A549 (cell line): ENCODE measurements around the gene PDE3A.

Experiments
- CTCF ChIP-seq: fragments of >200 bp; sonication (Bioruptor Twin); formaldehyde crosslinking; IDR thresholded peaks from 3 replicates; pipeline ENCODE4 v1.5.1; 2016
- ELK1 ChIP-seq: fragments of 150-350 bp; IDR thresholded peaks from 2 replicates; pipeline ENCODE4 v1.6.1; 2014; ENCODE audit warnings: low read depth, mild to moderate bottlenecking, low read length
- EP300 ChIP-seq, 2 experiments: fragments of >200 bp; sonication (Bioruptor Twin); formaldehyde crosslinking; IDR thresholded peaks; 2 replicates in 1 of 2; 3 replicates in 1 of 2; pipeline ENCODE4 v1.6.1; 2016 to 2017
- HES2 ChIP-seq: fragments of >200 bp; sonication (Bioruptor Twin); formaldehyde crosslinking; IDR thresholded peaks from 2 replicates; pipeline ENCODE4 v1.6.1; 2016
- MAFK ChIP-seq: fragments of 450-650 bp; IDR thresholded peaks from 2 replicates; pipeline ENCODE4 v1.6.1; 2014; ENCODE audit not compliant: partially characterized antibody
- MAX ChIP-seq: IDR thresholded peaks from 2 replicates; pipeline ENCODE4 v1.6.1; 2012
- POLR2A ChIP-seq: IDR thresholded peaks from 2 replicates; pipeline ENCODE4 v1.6.1; 2012; ENCODE audit warnings: mild to moderate bottlenecking, low read length
- RFX5 ChIP-seq: fragments of 450-650 bp; IDR thresholded peaks from 2 replicates; pipeline ENCODE4 v1.7.1; 2014; ENCODE audit warnings: antibody characterized with exemption, mild to moderate bottlenecking, moderate library complexity
- SMC3 ChIP-seq: fragments of >200 bp; sonication (Bioruptor Twin); formaldehyde crosslinking; IDR thresholded peaks from 3 replicates; pipeline ENCODE4 v1.6.1; 2018; ENCODE audit warnings: inconsistent platforms
- SREBF2 ChIP-seq: fragments of 450-650 bp; IDR thresholded peaks from 2 replicates; pipeline ENCODE4 v1.6.1; 2014; ENCODE audit warnings: mild to moderate bottlenecking, moderate library complexity
- USF2 ChIP-seq: fragments of 450-650 bp; IDR thresholded peaks from 2 replicates; pipeline ENCODE4 v1.6.1; 2014; ENCODE audit warnings: antibody characterized with exemption

- TF ChIP-seq CTCF (no peak), USF2 (no peak), ELK1 (no peak), MAX (no peak), RFX5 (no peak), SREBF2 (no peak), POLR2A (no peak), HES2 (no peak), SMC3 (no peak), EP300 (IDR thresholded peaks at IDR 0.05) (no peak), MAFK (no peak)
Measured at GRCh38 chr12:20474016-20474415, 105.7 kb downstream of the PDE3A start.
